ENCODE data around the gene PCNX2. TPM values are rescaled to one million over a fixed set of nuclear protein-coding genes. Genes with fewer than 3 reads are reported as not detected.

PCNX2 gene
- total RNA-seq, 3 donors from 2014 or later: 6.0 to 11.3 (median 8.5) TPM

DNA sequence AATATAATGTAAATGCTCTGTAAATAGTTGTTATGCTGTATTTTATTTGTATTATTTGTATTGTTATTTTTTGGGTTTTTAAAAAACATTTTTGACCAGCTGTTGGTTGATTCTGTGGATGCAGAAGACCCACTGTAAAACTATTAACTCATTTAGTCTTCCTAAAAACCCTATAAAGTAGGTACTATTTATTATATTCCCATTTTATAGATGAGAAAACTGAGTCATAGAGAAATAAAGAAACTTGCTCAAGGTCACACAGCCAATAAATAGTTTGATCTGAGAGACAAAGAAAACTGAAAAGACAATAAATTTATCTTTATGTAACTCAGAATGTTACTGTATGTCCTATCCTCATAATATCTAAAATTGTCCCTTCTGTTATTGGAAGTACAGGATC lies 30.8 kb upstream of the PCNX2 start:
- peaks cover 22% of the 10 kb centered on the region for H3K4me1 ChIP-seq (ENCODE audit: low read depth)

DNA sequence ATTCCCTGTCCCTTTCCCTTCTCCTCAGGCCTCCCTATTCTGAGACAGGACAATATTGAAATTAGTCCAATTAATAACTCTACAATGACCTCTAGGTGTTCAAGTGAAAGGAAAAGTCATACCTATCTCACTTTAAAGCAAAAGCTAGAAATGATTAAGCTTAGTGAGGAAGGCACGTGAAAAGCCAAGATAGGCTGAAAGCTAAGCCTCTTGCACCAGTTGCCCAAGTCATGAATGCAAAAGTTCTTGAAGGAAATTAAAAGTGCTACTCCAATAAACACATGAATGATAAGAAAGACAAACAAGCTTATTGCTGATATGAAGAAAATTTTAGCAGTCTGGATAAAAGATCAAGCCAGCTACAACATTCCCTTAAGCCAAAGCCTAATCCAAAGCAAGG lies 28.2 kb upstream of the PCNX2 start:
- no peaks in the 10 kb centered on the region for H3K9me3 ChIP-seq
- no peak for DNase-seq
- peaks cover 6% of the 10 kb centered on the region for H3K4me1 ChIP-seq (ENCODE audit: low read depth)
- TF ChIP-seq, protein P1, sequence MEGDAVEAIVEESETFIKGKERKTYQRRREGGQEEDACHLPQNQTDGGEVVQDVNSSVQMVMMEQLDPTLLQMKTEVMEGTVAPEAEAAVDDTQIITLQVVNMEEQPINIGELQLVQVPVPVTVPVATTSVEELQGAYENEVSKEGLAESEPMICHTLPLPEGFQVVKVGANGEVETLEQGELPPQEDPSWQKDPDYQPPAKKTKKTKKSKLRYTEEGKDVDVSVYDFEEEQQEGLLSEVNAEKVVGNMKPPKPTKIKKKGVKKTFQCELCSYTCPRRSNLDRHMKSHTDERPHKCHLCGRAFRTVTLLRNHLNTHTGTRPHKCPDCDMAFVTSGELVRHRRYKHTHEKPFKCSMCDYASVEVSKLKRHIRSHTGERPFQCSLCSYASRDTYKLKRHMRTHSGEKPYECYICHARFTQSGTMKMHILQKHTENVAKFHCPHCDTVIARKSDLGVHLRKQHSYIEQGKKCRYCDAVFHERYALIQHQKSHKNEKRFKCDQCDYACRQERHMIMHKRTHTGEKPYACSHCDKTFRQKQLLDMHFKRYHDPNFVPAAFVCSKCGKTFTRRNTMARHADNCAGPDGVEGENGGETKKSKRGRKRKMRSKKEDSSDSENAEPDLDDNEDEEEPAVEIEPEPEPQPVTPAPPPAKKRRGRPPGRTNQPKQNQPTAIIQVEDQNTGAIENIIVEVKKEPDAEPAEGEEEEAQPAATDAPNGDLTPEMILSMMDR (IDR thresholded peaks at IDR 0.05): no peak
- intact Hi-C loops (cut with DNase I, micrococcal nuclease): no loop called here
- ATAC-seq: no peak
- H3K36me3 ChIP-seq (ENCODE audit: low read depth): no peaks in the 10 kb centered on the region
- no peak overlapping the region for H3K4me3 ChIP-seq

More for the DNA sequence above, 30.8 kb upstream of the PCNX2 start:
- Histone ChIP-seq H3K4me3 (no peak overlapping the region), H3K9me3 (no peaks in the 10 kb centered on the region), H3K36me3 (ENCODE audit: low read depth) (no peaks in the 10 kb centered on the region)
- intact Hi-C loops (cut with DNase I, micrococcal nuclease): no loop called here
- DNase-seq (no peak), ATAC-seq (no peak)
- TF ChIP-seq, protein P1 (IDR thresholded peaks at IDR 0.05): no peak

DNA sequence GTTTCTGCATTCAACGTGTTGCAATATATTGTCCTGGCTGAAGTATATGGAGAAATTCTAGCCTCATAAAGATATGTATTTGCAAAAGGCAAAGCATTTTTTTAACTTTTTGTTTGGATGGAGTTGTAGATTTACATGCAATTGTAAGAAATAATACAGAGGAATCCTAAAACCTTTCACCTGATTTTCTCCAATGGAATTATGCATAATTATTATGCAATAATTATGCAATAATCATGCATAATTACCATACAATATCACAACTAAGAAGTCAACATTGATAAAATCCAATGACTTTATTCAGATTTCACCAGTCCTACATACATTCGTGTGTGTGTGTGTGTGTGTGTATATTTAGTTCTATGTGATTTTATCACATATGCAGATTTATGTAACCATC lies 24.5 kb upstream of the PCNX2 start:
- no peak for DNase-seq
- H3K4me3 ChIP-seq: no peak overlapping the region
- no peaks in the 10 kb centered on the region for H3K9me3 ChIP-seq
- intact Hi-C loops (cut with DNase I, micrococcal nuclease): no loop called here
- TF ChIP-seq, protein P1 (IDR thresholded peaks at IDR 0.05): no peak
- H3K36me3 ChIP-seq (ENCODE audit: low read depth): no peaks in the 10 kb centered on the region
- no peak for ATAC-seq
- H3K4me1 ChIP-seq (ENCODE audit: low read depth): no peaks in the 10 kb centered on the region

DNA sequence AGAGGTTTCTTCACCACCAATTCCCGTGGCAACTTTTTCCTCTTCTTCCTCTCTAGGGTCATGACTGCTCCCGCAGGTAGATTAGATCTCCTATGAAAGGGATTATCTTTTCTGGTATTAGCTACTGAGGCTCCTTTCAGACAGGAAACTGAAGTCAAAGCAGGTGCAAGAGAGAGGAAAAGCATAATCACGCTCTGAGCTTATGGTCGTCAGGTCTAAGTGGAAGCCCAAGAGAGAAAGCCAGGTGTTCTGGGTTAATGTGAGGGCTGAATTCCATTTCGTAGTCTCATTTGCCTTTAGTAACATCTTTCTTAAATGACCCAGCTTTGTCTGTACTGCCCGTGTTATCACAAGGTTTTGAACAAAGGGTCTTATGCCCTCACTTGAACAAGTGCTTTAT lies 23.7 kb upstream of the PCNX2 start:
- ATAC-seq (no peak), DNase-seq (no peak)
- Histone ChIP-seq H3K4me3 (no peak overlapping the region), H3K36me3 (ENCODE audit: low read depth) (no peaks in the 10 kb centered on the region), H3K4me1 (ENCODE audit: low read depth) (no peaks in the 10 kb centered on the region), H3K9me3 (no peaks in the 10 kb centered on the region)
- intact Hi-C loops (cut with DNase I, micrococcal nuclease): no loop called here
- TF ChIP-seq, protein P1 (IDR thresholded peaks at IDR 0.05): no peak

DNA sequence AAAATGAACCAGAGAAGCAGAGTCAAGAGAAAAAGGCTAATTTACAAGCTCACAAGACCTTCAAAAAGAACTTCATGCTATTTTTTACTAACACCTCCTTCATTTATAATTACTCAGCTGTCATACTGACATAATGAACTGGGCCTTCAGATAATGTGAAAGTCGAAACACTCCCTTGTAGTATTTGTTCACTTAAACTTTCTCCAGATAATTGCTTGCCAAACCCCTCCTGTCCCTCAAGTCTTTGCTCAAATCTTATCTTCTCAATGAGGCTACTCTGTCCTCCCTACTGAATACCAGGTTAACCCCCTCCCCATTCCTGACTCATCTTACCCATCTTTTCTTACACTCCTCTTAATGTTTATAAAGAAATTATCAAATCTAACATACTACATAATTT lies 20.9 kb upstream of the PCNX2 start:
- H3K4me1 ChIP-seq (ENCODE audit: low read depth): no peaks in the 10 kb centered on the region
- ATAC-seq: no peak
- intact Hi-C loops (cut with DNase I, micrococcal nuclease): no loop called here
- DNase-seq: no peak
- no peak overlapping the region for H3K4me3 ChIP-seq
- TF ChIP-seq, protein P1 (IDR thresholded peaks at IDR 0.05): no peak
- no peaks in the 10 kb centered on the region for H3K9me3 ChIP-seq
- H3K36me3 ChIP-seq (ENCODE audit: low read depth): no peaks in the 10 kb centered on the region

DNA sequence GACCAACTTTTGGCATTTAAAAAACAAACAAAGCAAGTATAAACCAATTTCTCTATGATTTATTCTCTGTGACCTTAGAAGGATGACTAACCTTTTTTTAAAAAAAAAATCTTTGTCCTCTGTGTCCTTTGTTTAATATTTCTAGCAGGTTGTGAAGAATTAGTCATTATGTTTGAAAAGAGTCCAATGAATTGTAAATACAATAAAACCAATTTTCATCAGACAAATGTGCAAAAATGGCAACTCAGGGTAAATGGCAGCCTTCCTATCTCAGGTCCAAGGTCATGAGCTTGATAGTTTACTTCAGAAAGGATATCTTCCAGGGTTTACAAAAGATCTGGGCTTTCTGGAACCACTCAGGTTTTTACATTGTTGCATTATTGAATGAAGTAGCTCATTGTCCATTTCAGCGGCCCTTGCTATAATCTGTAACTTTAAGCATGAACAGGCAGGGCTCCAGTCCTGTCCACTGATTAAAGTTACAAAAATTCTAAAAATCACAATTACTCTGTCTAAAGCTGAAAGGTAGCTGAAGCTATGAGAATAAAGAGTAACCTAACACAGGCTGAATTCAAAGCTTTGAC lies 20.3 kb upstream of the PCNX2 start:
- ATAC-seq: no peak
- intact Hi-C loops (cut with DNase I, micrococcal nuclease): no loop called here

More for the DNA sequence above, 20.3 kb upstream of the PCNX2 start:
- no peak for DNase-seq
- TF ChIP-seq, protein P1 (IDR thresholded peaks at IDR 0.05): no peak
- H3K36me3 ChIP-seq (ENCODE audit: low read depth): no peaks in the 10 kb centered on the region
- H3K4me1 ChIP-seq (ENCODE audit: low read depth): no peaks in the 10 kb centered on the region
- H3K4me3 ChIP-seq: no peak overlapping the region
- H3K9me3 ChIP-seq: no peaks in the 10 kb centered on the region
